HS-5 (cell line): ENCODE results near the gene IQCF5.
"Not testable (repeated sequence)": the region's sequence is repeated elsewhere in the genome, so short reads cannot be mapped to it uniquely, and the experiment has no call there.

Experiments used
- DNase-seq: peaks from one replicate; pipeline ENCODE4 v3.0.0-alpha.2; 2012; ENCODE audit warnings: low read depth

Gene IQCF5

DNA sequence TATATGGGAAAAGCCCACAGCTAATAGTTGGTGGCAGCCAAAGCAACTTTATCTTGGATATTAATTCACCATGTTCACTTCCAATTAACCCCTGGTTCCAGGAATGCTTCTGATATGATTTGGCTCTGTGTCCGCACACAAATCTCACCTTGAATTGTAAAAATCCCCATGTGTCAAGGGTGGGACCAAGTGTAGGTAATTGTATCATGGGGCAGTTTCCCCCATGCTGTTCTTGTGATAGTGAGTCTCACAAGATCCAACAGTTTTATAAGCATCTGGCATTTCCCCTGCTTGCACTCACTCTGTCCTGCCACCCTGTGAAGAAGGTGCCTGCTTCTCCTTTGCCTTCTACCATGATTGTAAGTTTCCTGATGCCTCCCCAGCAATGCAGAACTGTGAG, 6.5 kb downstream of the IQCF5 start:
- not testable (repeated sequence) for DNase-seq

DNA sequence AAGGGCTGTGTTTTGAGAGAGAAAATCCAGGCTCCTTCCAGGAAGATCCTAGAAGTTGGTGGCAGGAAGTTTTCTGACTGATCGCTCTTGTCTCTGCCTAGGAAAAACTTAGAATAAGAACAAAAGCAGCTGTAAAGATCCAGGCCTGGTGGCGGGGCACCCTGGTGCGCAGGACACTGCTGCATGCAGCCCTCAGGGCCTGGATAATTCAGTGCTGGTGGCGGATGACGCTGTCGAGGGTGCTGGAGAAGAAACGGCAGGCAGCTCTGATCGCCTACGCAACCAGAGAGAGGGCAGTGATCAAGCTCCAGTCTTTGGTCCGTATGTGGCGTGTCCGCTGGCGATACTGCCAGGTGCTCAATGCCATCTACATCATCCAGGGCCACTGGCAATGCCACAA, 12.5 kb downstream of the IQCF5 start:
- DNase-seq: no peak

DNA sequence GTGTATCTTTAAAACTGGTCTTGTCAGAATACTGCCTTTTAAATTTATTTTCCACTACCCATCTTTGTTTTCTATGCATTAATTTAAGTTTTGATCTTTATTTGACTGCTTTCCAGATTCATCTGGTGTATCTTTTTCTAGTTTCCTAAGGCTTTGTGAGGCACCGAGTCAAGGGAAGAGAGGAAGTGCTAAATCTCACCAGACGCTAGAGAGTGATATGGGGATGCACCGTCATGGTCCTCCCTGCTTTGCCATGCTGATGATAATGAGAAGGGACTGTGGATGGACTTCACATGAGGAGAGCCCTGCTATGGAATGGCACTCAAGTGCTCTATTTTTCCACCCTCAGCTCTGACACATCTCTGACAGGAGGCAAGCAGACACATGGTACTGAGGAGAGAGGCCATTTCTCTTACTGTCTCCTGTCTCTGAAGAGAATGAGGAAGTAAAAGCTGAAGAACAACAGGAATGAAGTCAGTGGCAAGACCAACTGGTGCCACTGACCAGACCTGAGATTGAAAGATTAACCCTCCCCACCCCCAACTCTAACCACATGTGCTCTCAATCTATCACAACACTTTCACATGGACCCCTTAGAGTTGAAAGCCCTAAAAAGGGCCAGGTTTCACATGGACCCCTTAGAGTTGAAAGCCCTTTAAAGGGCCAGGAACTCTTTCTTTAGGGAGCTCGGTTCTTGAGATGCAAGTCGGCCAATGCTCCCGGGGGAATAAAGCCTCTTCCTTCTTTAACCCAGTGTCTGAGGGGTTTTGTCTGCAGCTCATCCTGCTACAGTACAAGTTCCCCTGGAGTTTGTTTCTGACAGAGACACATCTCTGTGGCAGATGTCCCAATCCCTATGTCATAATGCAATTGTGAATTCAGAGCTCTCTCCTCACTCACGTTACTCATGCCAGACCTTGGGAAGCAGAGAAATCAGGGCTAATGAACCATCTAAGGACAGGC, 14.4 kb downstream of the IQCF5 start, which contains the start of gene IQCF2:
TSS of gene IQCF2 (plus strand) at position 913 of the 963 bp plus-strand sequence. CDS start 52 bp downstream, outside the sequence.
- no peak for DNase-seq

DNA sequence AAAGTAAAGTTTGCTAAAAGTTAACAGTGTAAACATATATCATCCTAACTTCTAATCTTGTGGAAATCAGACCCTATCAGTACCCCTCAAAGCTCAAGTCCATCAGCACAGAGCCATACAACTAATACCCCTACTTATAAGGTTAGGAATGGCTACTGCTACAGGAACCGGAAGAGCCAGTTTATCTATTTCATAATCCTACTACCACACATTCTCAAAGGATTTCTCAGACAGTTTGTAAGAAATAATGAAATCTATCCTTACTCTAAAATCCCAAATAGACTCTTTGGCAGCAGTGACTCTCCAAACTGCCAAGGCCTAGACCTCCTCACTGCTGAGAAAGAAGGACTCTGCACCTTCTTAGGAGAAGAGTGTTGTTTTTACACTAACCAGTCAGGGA, 20.0 kb downstream of the IQCF5 start:
- not testable (repeated sequence) for DNase-seq

DNA sequence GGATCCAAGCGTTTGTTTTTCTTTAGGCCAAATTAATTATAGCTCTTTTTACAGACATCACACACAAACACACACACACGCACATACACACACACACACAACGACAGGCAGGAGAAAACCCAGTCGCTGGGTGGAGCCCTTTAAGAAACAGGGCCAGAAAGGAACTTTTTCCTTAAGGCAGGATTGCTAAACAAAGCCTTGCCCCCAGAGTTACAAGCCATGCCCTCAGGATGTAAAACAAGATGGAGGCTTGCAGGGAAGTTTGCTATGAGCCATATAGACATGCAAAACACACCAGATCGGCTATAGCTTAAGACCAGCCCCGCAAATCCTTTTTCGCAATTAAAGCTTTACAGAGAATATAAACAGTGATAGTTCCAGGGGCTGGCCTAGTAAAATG, 30.3 kb downstream of the IQCF5 start:
- DNase-seq: no peak

DNA sequence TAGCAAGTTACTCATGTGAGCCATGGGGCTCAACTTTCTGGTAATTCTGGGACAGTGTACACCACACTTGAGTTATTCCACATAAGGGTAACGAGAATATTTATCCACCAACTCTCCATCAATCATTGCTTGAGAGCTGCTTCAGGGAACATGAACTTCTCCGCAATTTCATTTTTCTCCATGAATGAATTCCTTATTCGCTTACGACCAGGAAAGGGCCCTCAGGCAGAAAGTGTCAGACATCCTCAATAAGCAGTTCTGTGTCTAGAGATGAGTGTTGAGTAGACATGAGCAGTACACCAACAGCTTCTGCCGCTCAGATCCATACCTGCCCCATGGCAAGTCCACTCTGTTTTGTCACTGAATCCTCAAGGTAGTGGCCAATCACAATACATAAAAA, 38.8 kb downstream of the IQCF5 start:
- DNase-seq: no peak

DNA sequence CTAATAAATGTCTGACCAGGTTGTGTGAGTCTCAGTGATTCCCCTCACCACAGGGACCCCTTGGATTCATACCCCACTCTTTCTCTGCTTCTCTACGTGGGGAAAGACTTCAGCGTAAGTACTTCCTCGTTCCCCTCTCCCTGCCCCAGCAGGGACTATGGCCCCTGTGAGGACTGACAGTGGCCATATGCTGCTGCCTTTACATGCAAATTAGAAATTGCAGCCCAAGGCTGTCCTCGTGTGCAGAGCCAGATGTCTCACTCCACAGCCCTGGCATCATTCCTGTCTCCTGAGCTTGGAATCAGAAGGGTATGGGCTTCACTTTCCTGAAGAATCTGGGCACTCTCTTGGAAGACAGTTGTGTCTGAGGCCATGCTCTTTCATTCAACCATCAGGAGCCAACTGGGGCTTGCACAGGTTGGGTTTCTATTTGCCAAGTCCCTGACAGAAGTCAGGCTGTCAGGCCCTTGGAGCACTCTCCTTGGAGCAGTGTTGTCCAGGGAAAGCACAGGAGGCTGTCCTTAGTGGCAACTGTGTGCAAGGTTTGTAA, 44.5 kb downstream of the IQCF5 start:
- DNase-seq: no peak

DNA sequence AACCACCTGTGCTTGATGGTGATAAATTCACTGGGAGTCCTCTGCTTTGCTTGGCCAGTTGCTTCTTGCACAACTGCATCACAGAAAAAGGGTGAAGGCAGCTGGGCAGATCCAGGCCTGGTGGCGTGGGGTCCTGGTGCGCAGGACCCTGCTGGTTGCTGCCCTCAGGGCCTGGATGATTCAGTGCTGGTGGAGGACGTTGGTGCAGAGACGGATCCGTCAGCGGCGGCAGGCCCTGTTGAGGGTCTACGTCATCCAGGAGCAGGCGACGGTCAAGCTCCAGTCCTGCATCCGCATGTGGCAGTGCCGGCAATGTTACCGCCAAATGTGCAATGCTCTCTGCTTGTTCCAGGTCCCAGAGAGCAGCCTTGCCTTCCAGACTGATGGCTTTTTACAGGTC, 45.1 kb downstream of the IQCF5 start:
- DNase-seq: no peak

DNA sequence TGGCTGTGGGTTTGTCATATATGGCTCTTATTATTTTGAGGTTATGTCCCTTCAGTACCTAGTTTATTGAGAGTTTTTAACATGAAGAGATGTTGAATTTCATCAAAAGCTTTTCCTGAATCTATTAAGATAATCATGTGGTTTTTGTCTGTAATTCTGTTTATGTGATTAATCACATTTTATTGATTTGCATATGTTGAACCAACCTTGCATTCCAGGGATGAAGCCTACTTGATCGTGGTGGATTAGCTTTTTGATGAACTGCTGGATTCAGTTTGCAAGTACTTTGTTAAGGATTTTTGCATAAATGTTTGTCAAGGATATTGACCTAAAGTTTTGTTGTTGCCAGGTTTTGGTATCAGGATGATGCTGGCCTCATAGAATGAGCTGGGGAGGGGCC, 47.1 kb downstream of the IQCF5 start:
- no peak for DNase-seq
